ENCODE data around the gene HSPBP1. TPM values are rescaled to one million over a fixed set of nuclear protein-coding genes. Genes with fewer than 3 reads are reported as not detected.

The HSPBP1 gene
- total RNA-seq, 1 experiment from 2014 or later: 65.2 TPM

DNA sequence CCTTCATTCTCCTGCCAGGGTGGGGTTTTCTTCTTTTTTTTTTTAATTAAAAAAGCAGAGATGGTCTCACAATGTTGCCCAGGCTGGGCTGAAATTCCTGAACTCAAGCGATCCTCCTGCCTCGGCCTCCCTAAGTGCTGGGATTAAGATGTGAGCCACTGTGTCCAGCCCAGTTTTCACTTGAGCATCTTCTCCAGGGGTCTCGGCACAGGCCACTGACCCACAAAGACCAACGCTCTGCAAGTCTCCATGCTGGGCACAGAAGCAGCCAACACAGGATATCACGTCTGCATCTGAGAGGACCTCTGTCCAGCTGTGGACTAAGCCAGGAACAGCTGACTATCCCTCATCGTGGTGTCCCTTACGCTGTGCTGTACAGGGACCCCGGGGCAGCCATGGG, 41.9 kb downstream of the HSPBP1 start (continued):
- TF ChIP-seq, protein P1, sequence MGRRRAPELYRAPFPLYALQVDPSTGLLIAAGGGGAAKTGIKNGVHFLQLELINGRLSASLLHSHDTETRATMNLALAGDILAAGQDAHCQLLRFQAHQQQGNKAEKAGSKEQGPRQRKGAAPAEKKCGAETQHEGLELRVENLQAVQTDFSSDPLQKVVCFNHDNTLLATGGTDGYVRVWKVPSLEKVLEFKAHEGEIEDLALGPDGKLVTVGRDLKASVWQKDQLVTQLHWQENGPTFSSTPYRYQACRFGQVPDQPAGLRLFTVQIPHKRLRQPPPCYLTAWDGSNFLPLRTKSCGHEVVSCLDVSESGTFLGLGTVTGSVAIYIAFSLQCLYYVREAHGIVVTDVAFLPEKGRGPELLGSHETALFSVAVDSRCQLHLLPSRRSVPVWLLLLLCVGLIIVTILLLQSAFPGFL (CRISPR knock-in tag; IDR thresholded peaks at IDR 0.05; ENCODE audit: borderline replicate concordance): no peak
- no peak for TF ChIP-seq ELF4 (CRISPR knock-in tag; IDR thresholded peaks at IDR 0.05; ENCODE audit: low read depth)

DNA sequence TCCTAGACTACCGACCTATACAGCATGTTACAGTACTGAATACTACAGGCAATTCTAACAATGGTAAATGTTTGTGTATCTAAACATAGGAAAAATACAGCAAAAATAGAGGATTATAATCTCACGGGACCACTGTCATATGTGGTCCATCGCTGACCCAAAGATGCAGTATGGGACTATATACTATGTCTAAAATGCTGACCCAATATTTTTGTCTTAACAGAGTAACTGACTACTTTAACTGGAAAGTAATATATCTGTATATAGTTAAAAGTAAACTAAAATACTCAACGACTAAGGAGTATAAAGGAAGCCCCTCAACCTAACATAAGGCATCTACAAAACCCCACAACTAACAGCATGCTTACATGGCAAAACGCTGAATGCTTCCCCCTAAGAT, 46.9 kb downstream of the HSPBP1 start:
- DNase-seq (ENCODE audit: low spot score): no peak
- Mint-ChIP-seq H3K36me3 (peaks cover 33% of the 10 kb centered on the region), H3K4me3 (no peak overlapping the region), H3K9me3 (no peaks in the 10 kb centered on the region), H3K4me1 (no peaks in the 10 kb centered on the region), H3K27me3 (ENCODE audit: low read depth) (no peaks in the 10 kb centered on the region), H3K27ac (no peak overlapping the region)
- POLR2A ChIA-PET: no interaction called here
- TF ChIP-seq ETV6 (CRISPR knock-in tag; IDR thresholded peaks at IDR 0.05): no peak
- TF ChIP-seq, protein P2, sequence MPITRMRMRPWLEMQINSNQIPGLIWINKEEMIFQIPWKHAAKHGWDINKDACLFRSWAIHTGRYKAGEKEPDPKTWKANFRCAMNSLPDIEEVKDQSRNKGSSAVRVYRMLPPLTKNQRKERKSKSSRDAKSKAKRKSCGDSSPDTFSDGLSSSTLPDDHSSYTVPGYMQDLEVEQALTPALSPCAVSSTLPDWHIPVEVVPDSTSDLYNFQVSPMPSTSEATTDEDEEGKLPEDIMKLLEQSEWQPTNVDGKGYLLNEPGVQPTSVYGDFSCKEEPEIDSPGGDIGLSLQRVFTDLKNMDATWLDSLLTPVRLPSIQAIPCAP (CRISPR knock-in tag; IDR thresholded peaks at IDR 0.05): no peak
- no peak for ATAC-seq
- CTCF ChIA-PET: no interaction called here

DNA sequence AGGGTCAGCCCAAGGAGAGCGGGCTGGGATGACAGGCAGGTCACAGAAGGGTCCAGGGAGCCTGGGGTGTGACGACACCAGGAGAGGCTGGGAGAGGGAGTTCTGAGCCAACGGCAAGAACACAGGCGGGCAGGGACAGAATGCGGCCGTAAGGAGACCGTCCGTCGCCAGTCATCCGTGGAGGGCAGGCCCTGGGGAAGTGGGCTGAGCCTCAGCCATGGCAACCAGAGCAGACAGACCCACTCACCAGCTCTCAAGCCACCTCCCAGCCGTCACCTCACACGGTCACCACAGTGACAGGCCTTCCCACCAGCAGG, 47.7 kb downstream of the HSPBP1 start:
- POLR2A ChIA-PET: no interaction called here

DNA sequence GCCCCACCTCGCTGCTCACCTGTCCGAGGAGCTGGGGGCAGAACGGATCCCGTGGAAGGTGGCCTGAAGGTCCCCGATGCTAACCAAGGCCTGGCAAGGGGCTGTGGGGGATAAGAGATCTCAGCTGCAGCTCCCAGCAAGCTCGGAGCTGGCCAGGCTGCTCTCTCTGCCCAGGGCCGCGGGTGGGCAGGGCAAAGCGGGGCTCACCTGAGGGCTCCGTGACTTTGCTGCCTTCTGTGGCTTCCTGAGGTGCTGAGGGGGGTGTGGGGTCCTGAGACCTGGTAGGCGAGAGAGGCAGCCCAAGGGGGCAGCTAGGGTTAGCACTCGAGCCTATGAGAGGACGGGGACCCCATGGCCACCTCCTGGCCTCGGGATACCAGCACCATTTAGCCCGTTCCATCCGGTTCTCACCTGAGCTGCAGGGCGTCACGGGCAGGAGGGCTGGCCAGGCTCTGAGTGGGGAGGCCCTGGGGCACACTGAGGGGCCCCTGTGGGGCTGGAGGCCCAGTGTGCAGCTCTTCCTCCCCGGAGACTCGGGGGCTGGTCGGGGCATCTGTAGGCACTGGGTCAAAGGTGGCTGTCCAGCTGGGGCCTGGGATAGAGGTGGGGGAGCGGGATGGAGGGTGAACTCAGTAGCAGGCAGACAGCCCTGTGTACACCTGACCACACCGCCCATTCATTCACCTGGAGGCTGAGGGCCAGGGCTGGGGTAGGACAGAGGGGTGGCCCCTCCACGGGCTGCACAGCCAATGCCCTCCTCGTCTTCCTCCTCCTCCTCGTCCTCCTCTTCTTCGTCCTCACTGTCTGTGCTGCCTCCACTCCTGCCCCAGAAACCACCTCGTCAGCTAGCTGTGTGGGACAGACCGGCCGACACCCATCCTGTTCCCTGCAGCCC, 48.3 kb downstream of the HSPBP1 start:
- POLR2A ChIA-PET: no interaction called here
- DNase-seq (ENCODE audit: low spot score) (no peak), ATAC-seq (no peak)
- Mint-ChIP-seq H3K27ac (no peak overlapping the region), H3K4me1 (no peaks in the 10 kb centered on the region), H3K27me3 (ENCODE audit: low read depth) (no peaks in the 10 kb centered on the region), H3K36me3 (peaks cover 26% of the 10 kb centered on the region), H3K9me3 (no peaks in the 10 kb centered on the region), H3K4me3 (no peak overlapping the region)
- CTCF ChIA-PET: interaction anchor here (1.2 kb wide), 1 partner anchor 66 kb away, joined by 3 read pairs; the partner anchor contains the start of gene DNAAF3
- TF ChIP-seq SMAD3 (CRISPR knock-in tag; IDR thresholded peaks at IDR 0.05; ENCODE audit: borderline replicate concordance) (no peak), TEAD1 (CRISPR knock-in tag; IDR thresholded peaks at IDR 0.05) (no peak), OVOL2 (CRISPR knock-in tag; IDR thresholded peaks at IDR 0.05; ENCODE audit: borderline replicate concordance) (no peak), PRRX2 (CRISPR knock-in tag; IDR thresholded peaks at IDR 0.05) (no peak), FOXP1 (CRISPR knock-in tag; IDR thresholded peaks at IDR 0.05; ENCODE audit: borderline replicate concordance) (no peak), NFATC4 (CRISPR knock-in tag; IDR thresholded peaks at IDR 0.05) (no peak)
- TF ChIP-seq, protein P3, sequence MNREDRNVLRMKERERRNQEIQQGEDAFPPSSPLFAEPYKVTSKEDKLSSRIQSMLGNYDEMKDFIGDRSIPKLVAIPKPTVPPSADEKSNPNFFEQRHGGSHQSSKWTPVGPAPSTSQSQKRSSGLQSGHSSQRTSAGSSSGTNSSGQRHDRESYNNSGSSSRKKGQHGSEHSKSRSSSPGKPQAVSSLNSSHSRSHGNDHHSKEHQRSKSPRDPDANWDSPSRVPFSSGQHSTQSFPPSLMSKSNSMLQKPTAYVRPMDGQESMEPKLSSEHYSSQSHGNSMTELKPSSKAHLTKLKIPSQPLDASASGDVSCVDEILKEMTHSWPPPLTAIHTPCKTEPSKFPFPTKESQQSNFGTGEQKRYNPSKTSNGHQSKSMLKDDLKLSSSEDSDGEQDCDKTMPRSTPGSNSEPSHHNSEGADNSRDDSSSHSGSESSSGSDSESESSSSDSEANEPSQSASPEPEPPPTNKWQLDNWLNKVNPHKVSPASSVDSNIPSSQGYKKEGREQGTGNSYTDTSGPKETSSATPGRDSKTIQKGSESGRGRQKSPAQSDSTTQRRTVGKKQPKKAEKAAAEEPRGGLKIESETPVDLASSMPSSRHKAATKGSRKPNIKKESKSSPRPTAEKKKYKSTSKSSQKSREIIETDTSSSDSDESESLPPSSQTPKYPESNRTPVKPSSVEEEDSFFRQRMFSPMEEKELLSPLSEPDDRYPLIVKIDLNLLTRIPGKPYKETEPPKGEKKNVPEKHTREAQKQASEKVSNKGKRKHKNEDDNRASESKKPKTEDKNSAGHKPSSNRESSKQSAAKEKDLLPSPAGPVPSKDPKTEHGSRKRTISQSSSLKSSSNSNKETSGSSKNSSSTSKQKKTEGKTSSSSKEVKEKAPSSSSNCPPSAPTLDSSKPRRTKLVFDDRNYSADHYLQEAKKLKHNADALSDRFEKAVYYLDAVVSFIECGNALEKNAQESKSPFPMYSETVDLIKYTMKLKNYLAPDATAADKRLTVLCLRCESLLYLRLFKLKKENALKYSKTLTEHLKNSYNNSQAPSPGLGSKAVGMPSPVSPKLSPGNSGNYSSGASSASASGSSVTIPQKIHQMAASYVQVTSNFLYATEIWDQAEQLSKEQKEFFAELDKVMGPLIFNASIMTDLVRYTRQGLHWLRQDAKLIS (CRISPR knock-in tag; IDR thresholded peaks at IDR 0.05; ENCODE audit: borderline replicate concordance): no peak
- TF ChIP-seq, protein P4, sequence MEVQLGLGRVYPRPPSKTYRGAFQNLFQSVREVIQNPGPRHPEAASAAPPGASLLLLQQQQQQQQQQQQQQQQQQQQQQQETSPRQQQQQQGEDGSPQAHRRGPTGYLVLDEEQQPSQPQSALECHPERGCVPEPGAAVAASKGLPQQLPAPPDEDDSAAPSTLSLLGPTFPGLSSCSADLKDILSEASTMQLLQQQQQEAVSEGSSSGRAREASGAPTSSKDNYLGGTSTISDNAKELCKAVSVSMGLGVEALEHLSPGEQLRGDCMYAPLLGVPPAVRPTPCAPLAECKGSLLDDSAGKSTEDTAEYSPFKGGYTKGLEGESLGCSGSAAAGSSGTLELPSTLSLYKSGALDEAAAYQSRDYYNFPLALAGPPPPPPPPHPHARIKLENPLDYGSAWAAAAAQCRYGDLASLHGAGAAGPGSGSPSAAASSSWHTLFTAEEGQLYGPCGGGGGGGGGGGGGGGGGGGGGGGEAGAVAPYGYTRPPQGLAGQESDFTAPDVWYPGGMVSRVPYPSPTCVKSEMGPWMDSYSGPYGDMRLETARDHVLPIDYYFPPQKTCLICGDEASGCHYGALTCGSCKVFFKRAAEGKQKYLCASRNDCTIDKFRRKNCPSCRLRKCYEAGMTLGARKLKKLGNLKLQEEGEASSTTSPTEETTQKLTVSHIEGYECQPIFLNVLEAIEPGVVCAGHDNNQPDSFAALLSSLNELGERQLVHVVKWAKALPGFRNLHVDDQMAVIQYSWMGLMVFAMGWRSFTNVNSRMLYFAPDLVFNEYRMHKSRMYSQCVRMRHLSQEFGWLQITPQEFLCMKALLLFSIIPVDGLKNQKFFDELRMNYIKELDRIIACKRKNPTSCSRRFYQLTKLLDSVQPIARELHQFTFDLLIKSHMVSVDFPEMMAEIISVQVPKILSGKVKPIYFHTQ (CRISPR knock-in tag; IDR thresholded peaks at IDR 0.05): no peak

More for the DNA sequence above, 47.7 kb downstream of the HSPBP1 start:
- no peak overlapping the region for H3K27ac Mint-ChIP-seq
- H3K36me3 Mint-ChIP-seq: peaks cover 32% of the 10 kb centered on the region
- TF ChIP-seq SOX15 (CRISPR knock-in tag; IDR thresholded peaks at IDR 0.05): no peak
- TF ChIP-seq, protein P5, sequence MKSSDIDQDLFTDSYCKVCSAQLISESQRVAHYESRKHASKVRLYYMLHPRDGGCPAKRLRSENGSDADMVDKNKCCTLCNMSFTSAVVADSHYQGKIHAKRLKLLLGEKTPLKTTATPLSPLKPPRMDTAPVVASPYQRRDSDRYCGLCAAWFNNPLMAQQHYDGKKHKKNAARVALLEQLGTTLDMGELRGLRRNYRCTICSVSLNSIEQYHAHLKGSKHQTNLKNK (CRISPR knock-in tag; IDR thresholded peaks at IDR 0.05): no peak
- TF ChIP-seq ZNF671 (CRISPR knock-in tag; IDR thresholded peaks at IDR 0.05): no peak
- no peak for TF ChIP-seq RELA (CRISPR knock-in tag; IDR thresholded peaks at IDR 0.05; ENCODE audit: borderline replicate concordance)
- no peak for TF ChIP-seq NFYB (CRISPR knock-in tag; conservative IDR thresholded peaks at IDR 0.05; ENCODE audit: low read depth)
- TF ChIP-seq, protein P6, sequence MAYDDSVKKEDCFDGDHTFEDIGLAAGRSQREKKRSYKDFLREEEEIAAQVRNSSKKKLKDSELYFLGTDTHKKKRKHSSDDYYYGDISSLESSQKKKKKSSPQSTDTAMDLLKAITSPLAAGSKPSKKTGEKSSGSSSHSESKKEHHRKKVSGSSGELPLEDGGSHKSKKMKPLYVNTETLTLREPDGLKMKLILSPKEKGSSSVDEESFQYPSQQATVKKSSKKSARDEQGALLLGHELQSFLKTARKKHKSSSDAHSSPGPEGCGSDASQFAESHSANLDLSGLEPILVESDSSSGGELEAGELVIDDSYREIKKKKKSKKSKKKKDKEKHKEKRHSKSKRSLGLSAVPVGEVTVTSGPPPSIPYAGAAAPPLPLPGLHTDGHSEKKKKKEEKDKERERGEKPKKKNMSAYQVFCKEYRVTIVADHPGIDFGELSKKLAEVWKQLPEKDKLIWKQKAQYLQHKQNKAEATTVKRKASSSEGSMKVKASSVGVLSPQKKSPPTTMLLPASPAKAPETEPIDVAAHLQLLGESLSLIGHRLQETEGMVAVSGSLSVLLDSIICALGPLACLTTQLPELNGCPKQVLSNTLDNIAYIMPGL (CRISPR knock-in tag; IDR thresholded peaks at IDR 0.05): no peak
- TF ChIP-seq ZNF416 (CRISPR knock-in tag; IDR thresholded peaks at IDR 0.05): no peak
- no peak for TF ChIP-seq PRRX2 (CRISPR knock-in tag; IDR thresholded peaks at IDR 0.05)
- TF ChIP-seq JUN (CRISPR knock-in tag; IDR thresholded peaks at IDR 0.05): no peak
- no peak for TF ChIP-seq FOXK1 (CRISPR knock-in tag; IDR thresholded peaks at IDR 0.05)
- ATAC-seq (no peak), DNase-seq (ENCODE audit: low spot score) (no peak)
- CTCF ChIA-PET: no interaction called here
- H3K27me3 Mint-ChIP-seq (ENCODE audit: low read depth): no peaks in the 10 kb centered on the region
- H3K9me3 Mint-ChIP-seq: no peaks in the 10 kb centered on the region
- H3K4me1 Mint-ChIP-seq: no peaks in the 10 kb centered on the region
- no peak overlapping the region for H3K4me3 Mint-ChIP-seq
